Breast epithelium (tissue), 4 donors: ENCODE measurements around the gene PTPN21. TPM values are rescaled to one million over a fixed set of nuclear protein-coding genes. Genes with fewer than 3 reads are reported as not detected.
A peak's percentile ranks its signal among the peaks of the same experiment; 100 is the strongest.

Experiments
- DNase-seq, 2 donors: peaks; one replicate each; pipeline ENCODE4 v3.0.0-alpha.2; 2019; ENCODE audit warnings: low spot score in 2 of 2
- H3K27ac ChIP-seq, 2 donors: fragments of 200-600 bp; sonication (generic) in 1 of 2; one replicate each; pipeline ENCODE4 v1.5.1; 2016 to 2019; ENCODE audit warnings: mild to moderate bottlenecking in 1 of 2
- H3K27me3 ChIP-seq, 2 donors: fragments of 200-600 bp; sonication (generic) in 1 of 2; one replicate each; pipeline versions ENCODE4 v1.5.1 to v1.6.0; 2017 to 2019; ENCODE audit warnings: control low read depth in 1 of 2, mild to moderate bottlenecking in 1 of 2
- H3K36me3 ChIP-seq: fragments of 200-600 bp; one replicate; pipeline ENCODE4 v1.5.1; 2019
- H3K4me1 ChIP-seq, 2 donors: fragments of 200-600 bp; sonication (generic); one replicate each; pipeline ENCODE4 v1.5.1; 2016 to 2019; ENCODE audit warnings: control low read depth in 1 of 2
- H3K4me3 ChIP-seq, 3 donors: fragments of 200-600 bp; sonication (generic); 1 replicate in 2 of 3; 2 replicates in 1 of 3; pipeline ENCODE4 v1.5.1; 2016 to 2019; ENCODE audit warnings: mild to moderate bottlenecking in 3 of 3, moderate library complexity in 2 of 3
- H3K9me3 ChIP-seq, 2 donors: fragments of 200-600 bp; sonication (generic) in 1 of 2; one replicate each; pipeline ENCODE4 v1.5.1; 2016 to 2019; ENCODE audit warnings: control low read depth in 1 of 2
- CTCF ChIP-seq, 3 donors: fragments of 450-650 bp; IDR thresholded peaks; one replicate each; pipeline ENCODE4 v1.5.1; 2016 to 2017; ENCODE audit warnings: antibody characterized with exemption in 3 of 3, mild to moderate bottlenecking in 3 of 3, moderate library complexity in 3 of 3
- POLR2A ChIP-seq: fragments of 450-650 bp; IDR thresholded peaks from one replicate; pipeline ENCODE4 v1.6.1; 2016; ENCODE audit warnings: antibody characterized with exemption, mild to moderate bottlenecking, moderate library complexity
- POLR2AphosphoS5 ChIP-seq, 3 donors: sonication (generic); formaldehyde crosslinking; IDR thresholded peaks; one replicate each; pipeline ENCODE4 v1.6.1; 2017; ENCODE audit warnings: antibody characterized with exemption in 3 of 3
- intact Hi-C: fragments of 100-400 bp; cut with DNase I; formaldehyde crosslinking; loops from one replicate; pipeline ENCODE4 v1.15.1; 2023; ENCODE audit warnings: low total_unique reads
- total RNA-seq, 3 donors: library from RNA; depleted of rRNA; stranded (reverse); fragments of >200 nt; gene quantifications; one replicate each; pipeline ENCODE4 v1.1.0, GENCODE V29; 2016

The PTPN21 gene
- total RNA-seq, 3 donors from 2014 or later: 14.4 to 18.1 (median 14.5) TPM

- Histone ChIP-seq H3K4me1 (no peaks in the 10 kb centered on the region), H3K27me3 (no peaks in the 10 kb centered on the region), H3K36me3 (peaks cover 7% of the 10 kb centered on the region), H3K27ac (no peak overlapping the region), H3K4me3 (no peak overlapping the region), H3K9me3 (no peaks in the 10 kb centered on the region)
- intact Hi-C loops: no loop called here
- no peak for TF ChIP-seq CTCF (IDR thresholded peaks at IDR 0.05)
- no peak for TF ChIP-seq POLR2A
- no peak for TF ChIP-seq POLR2AphosphoS5 (IDR thresholded peaks at IDR 0.05)
- DNase-seq: no peak
Measured at GRCh38 chr14:88499225-88499624, 55.6 kb downstream of the PTPN21 start.

DNA sequence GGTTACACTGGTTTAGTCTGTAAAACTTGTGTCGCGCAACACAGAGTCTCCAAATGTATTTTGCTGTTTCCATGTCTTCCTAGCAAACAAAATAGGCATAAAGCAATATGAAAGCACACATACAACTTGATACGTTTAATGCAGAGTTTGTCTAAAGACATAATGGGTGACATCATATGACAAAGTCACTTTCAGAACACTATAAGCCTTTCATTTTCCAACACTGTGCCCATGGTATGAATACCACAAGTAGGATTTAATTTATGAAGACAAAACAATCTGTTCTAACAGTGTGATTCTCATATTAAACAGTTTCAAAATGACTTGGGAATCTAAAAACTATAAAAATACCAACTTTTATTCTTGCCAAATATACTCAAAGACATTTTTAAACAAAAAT lies 58.4 kb downstream of the PTPN21 start:
- H3K27me3 ChIP-seq: no peaks in the 10 kb centered on the region
- intact Hi-C loops: no loop called here
- H3K27ac ChIP-seq: no peak overlapping the region
- H3K4me1 ChIP-seq: no peaks in the 10 kb centered on the region
- DNase-seq: no peak
- no peaks in the 10 kb centered on the region for H3K36me3 ChIP-seq
- TF ChIP-seq POLR2A (no peak), POLR2AphosphoS5 (IDR thresholded peaks at IDR 0.05) (no peak), CTCF (IDR thresholded peaks at IDR 0.05) (no peak)
- H3K4me3 ChIP-seq: no peak overlapping the region
- no peaks in the 10 kb centered on the region for H3K9me3 ChIP-seq

DNA sequence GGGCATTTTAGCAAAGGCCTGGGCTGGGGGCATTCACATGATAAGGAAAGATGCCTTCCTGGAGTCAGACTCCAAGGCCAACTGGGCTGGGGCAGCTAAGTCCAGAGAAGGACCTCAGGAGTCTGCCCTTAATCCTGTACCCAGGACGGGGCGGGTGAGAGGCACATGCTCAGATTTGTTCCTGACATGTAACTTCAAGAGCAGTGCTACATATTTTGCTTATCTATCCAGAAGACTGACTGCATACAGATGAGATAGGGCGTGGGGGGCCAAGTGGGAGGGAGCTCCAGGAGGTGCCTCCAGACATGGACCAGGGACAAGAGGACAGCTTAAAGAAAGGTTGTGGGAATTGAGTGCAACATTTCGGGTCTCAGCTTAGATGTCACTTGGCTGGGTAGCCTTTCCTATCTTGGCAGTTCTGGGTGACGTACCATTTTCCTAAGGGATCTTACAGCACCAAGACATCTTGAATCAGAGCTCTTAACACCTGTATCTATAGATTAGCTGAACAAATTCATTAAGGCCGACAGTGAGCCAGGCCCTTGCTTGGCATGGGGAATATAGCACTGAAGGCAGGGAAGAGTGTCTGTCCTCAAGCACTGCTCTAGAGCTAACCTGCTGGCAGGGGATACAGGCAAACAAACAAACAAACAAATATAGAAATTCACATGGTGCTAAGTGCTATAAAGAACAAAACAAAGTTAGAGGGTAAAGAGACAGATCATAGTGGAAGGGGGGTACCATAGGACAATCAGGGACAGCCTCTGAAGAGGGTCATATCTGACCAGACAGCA lies 61.2 kb downstream of the PTPN21 start:
- Histone ChIP-seq H3K4me1 (no peaks in the 10 kb centered on the region), H3K27ac (no peak overlapping the region), H3K4me3 (no peak overlapping the region), H3K9me3 (no peaks in the 10 kb centered on the region), H3K36me3 (no peaks in the 10 kb centered on the region), H3K27me3 (no peaks in the 10 kb centered on the region)
- TF ChIP-seq POLR2AphosphoS5 (IDR thresholded peaks at IDR 0.05) (no peak), CTCF (IDR thresholded peaks at IDR 0.05) (no peak), POLR2A (no peak)
- intact Hi-C loops: no loop called here
- no peak for DNase-seq

DNA sequence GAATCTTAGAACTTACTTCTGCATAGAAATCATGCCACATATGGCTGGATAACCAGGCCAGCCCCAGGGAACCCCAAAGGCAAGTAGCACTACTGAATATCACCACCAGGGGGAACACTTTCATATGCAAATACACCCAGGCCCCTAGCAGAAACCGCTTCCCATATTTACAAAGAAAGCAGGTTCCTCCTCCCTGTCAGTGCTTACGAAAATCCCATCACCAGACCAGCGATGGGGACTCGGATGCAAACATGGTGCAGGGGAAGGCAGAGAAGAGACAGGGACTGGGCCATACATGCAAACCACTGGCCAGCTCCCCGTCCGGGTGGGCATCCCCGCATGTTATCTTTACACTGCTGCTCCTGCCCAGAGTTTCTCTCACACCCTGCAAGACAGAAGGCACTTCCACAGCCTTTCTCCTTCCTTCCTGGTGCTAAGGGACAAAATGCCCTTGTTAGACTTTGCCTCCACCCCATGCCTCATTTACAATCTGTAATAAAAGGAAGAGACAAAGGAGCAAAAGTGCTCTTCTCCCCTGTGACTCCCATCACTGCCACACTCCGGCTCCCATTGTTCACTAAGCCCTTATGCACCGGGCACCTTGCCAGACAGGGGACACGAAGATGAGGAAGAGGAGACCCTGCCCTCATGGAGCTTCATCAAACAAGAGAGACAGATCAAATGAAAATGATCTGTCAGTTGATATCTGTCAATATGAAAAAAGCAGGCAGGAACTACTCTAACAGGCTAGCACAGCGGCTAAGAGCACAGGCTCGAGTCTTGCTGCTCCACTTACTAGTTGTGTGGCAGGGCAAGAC lies 62.3 kb downstream of the PTPN21 start:
- TF ChIP-seq CTCF (IDR thresholded peaks at IDR 0.05) (peak; percentile 74 to 85 (median 76)), POLR2A (no peak)
- H3K27me3 ChIP-seq: no peaks in the 10 kb centered on the region
- no peak for DNase-seq
- intact Hi-C loops: no loop called here
- no peak overlapping the region for H3K4me3 ChIP-seq
- H3K36me3 ChIP-seq: no peaks in the 10 kb centered on the region
- no peaks in the 10 kb centered on the region for H3K4me1 ChIP-seq
- no peak overlapping the region for H3K27ac ChIP-seq
- no peaks in the 10 kb centered on the region for H3K9me3 ChIP-seq

- H3K4me1 ChIP-seq: no peaks in the 10 kb centered on the region
- TF ChIP-seq POLR2A (no peak), POLR2AphosphoS5 (IDR thresholded peaks at IDR 0.05) (no peak), CTCF (IDR thresholded peaks at IDR 0.05) (no peak)
- no peak overlapping the region for H3K4me3 ChIP-seq
- no peaks in the 10 kb centered on the region for H3K36me3 ChIP-seq
- no peak for DNase-seq
- no peaks in the 10 kb centered on the region for H3K27me3 ChIP-seq
- H3K27ac ChIP-seq: no peak overlapping the region
- no peaks in the 10 kb centered on the region for H3K9me3 ChIP-seq
- intact Hi-C loops: no loop called here
Measured at GRCh38 chr14:88490168-88490567, 64.6 kb downstream of the PTPN21 start.
